Keratinocyte (primary cell): ENCODE data around the gene PTEN. TPM values are rescaled to one million over a fixed set of nuclear protein-coding genes. Genes with fewer than 3 reads are reported as not detected.

Source experiments
- DNase-seq: peaks from one replicate; pipeline ENCODE4 v3.0.0-alpha.2; 2011; ENCODE audit warnings: low read depth, missing footprints, low spot score
- FAIRE-seq: peaks from 2 replicates; lab custom pipeline; 2011; peaks lifted over from hg19 to GRCh38; lab: Jason Lieb, UNC
- H2AFZ ChIP-seq: 2 replicates; pipeline ENCODE4 v1.6.0; 2012; ENCODE audit warnings: low read length, control low read depth, inconsistent platforms; ENCODE audit not compliant: control insufficient read depth
- H3K27ac ChIP-seq: 2 replicates; pipeline ENCODE4 v1.5.1; 2011; ENCODE audit warnings: low read length; ENCODE audit not compliant: control insufficient read depth, insufficient read depth
- H3K27me3 ChIP-seq: 3 replicates; pipeline ENCODE4 v1.6.0; 2011; ENCODE audit warnings: low read length; ENCODE audit not compliant: control insufficient read depth, insufficient read depth; ENCODE audit errors: extremely low read depth
- H3K36me3 ChIP-seq, 2 experiments: 2 replicates in 1 of 2; 3 replicates in 1 of 2; pipeline ENCODE4 v1.5.1; 2011; ENCODE audit warnings: low read length in 2 of 2, mild to moderate bottlenecking in 1 of 2; ENCODE audit not compliant: control insufficient read depth in 2 of 2, insufficient read depth in 2 of 2; ENCODE audit errors: extremely low read depth in 1 of 2
- H3K4me1 ChIP-seq: 3 replicates; pipeline ENCODE4 v1.5.1; 2011; ENCODE audit warnings: low read length; ENCODE audit not compliant: control insufficient read depth, insufficient read depth; ENCODE audit errors: extremely low read depth
- H3K4me2 ChIP-seq: 3 replicates; pipeline ENCODE4 v1.6.0; 2011; ENCODE audit warnings: low read depth, low read length; ENCODE audit not compliant: control insufficient read depth, insufficient read depth; ENCODE audit errors: extremely low read depth
- H3K4me3 ChIP-seq, 3 experiments: fragments of 200-600 bp in 1 of 3; sonication (generic) in 1 of 3; 2 replicates in 2 of 3; 3 replicates in 1 of 3; pipeline ENCODE4 v1.5.1; 2011 to 2016; ENCODE audit warnings: low read length in 3 of 3, mild to moderate bottlenecking in 3 of 3, control low read depth in 2 of 3, inconsistent platforms in 1 of 3, low read depth in 1 of 3, mixed read lengths in 1 of 3, mixed run types in 1 of 3, moderate library complexity in 1 of 3; ENCODE audit not compliant: control insufficient read depth in 2 of 3, insufficient read depth in 2 of 3; ENCODE audit errors: extremely low read depth in 1 of 3
- H3K79me2 ChIP-seq: 2 replicates; pipeline ENCODE4 v1.6.0; 2012; ENCODE audit warnings: low read length; ENCODE audit not compliant: control insufficient read depth, insufficient read depth
- H3K9ac ChIP-seq: 3 replicates; pipeline ENCODE4 v1.6.0; 2011; ENCODE audit warnings: low read length; ENCODE audit not compliant: control insufficient read depth, insufficient read depth; ENCODE audit errors: extremely low read depth
- H3K9me1 ChIP-seq: 3 replicates; pipeline ENCODE4 v1.6.0; 2011; ENCODE audit warnings: low read length; ENCODE audit not compliant: control insufficient read depth, insufficient read depth; ENCODE audit errors: extremely low read depth
- H3K9me3 ChIP-seq: 2 replicates; pipeline ENCODE4 v1.5.1; 2012; ENCODE audit warnings: low read depth, low read length; ENCODE audit not compliant: control insufficient read depth
- H4K20me1 ChIP-seq: 3 replicates; pipeline ENCODE4 v1.6.0; 2011; ENCODE audit warnings: low read length; ENCODE audit not compliant: control insufficient read depth, insufficient read depth; ENCODE audit errors: extremely low read depth
- EZH2 ChIP-seq: IDR thresholded peaks from one replicate; pipeline ENCODE4 v1.6.1; 2012; ENCODE audit warnings: inconsistent platforms, mild to moderate bottlenecking, low read length, moderate library complexity
- dilution Hi-C: fragments of 300-500 bp; cut with MboI; formaldehyde crosslinking; loops from one replicate; pipeline ENCODE4 v1.7.0; 2020; ENCODE audit warnings: low sequenced_read_pairs; ENCODE audit not compliant: extremely low pct_ligation_motif_present
- polyA plus RNA-seq, 5 experiments: library from polyadenylated mRNA; depleted of rRNA in 3 of 5; stranded (reverse) in 3 of 5; stranded (forward) in 1 of 5; unstranded in 1 of 5; fragments of >200 nt; gene quantifications; 1 replicate in 1 of 5; 2 replicates in 3 of 5; 3 replicates in 1 of 5; pipeline versions ENCODE4 v1.2.1 to v1.2.3, GENCODE V29; 2011 to 2012; ENCODE audit warnings: missing spikeins in 2 of 5, low read depth in 1 of 5, low replicate concordance in 1 of 5
- TF ChIP-seq, protein P1 (sequence below), 3 experiments: IDR thresholded peaks in 1 of 3; conservative IDR thresholded peaks in 1 of 3; optimal IDR thresholded peaks in 1 of 3; 2 replicates in 2 of 3; 3 replicates in 1 of 3; pipeline versions ENCODE3 to v1.5.1; 2011; ENCODE audit warnings: low read length in 3 of 3, mild to moderate bottlenecking in 3 of 3, moderate library complexity in 2 of 3, control low read depth in 1 of 3, inconsistent platforms in 1 of 3; ENCODE audit not compliant: insufficient read depth in 2 of 3; ENCODE audit errors: extremely low read depth in 1 of 3

The PTEN gene
- polyA plus RNA-seq, 1 donor (not counting 4 experiments of a cell fraction or from before 2014, with no cell fraction given): 39.4 TPM

DNA sequence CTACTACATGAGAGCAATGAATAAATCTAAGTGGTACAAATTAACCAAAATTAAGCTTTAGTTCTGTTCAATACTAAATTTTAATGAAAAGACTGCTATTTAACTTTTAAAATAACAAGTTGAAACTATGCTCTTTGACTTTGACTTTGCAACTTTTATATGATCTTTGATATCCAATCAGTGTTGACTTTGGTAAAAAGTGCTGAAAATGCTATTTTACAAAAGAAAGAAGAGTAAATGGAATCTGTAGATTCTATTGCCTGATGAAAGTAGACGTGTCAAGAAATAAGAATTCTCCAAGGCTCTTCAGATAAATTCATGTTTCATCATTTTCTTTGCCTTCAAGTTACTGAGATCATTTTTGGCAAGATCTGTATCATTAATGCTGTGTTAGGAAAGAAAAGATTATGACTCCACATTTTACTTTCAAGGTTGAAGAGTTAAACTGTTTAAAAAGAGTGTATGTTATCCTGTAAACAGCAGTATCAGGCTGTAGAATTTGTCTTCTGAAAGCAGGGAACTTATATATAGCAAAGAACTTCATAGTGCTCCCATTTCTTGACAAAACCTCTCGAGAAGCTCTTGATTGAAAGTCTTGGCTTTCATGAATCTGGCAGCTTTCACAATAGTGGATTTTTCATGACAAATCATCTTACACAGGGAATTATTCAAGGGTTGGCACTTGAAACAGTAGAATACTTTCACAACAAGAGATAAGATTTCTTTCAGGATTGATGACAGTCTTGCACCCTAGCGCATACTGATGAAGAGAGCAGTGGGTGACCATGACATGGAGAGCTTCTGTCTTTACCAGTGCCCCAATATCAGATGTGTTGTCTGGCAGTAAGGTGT is 72.1 kb downstream of the PTEN start:
- dilution Hi-C loops: no loop called here
- Histone ChIP-seq H3K79me2 (peaks cover 5% of the 10 kb centered on the region), H3K27me3 (no peaks in the 10 kb centered on the region), H3K4me3 (no peak overlapping the region), H3K9me1 (no peaks in the 10 kb centered on the region), H3K9me3 (no peaks in the 10 kb centered on the region), H3K9ac (no peak overlapping the region), H3K36me3 (no peaks in the 10 kb centered on the region), H3K4me1 (peaks cover 19% of the 10 kb centered on the region), H4K20me1 (peaks cover 3% of the 10 kb centered on the region), H2AFZ (no peak overlapping the region), H3K4me2 (no peak overlapping the region), H3K27ac (no peak overlapping the region)
- DNase-seq (no peak), FAIRE-seq (no peak)
- no peak for TF ChIP-seq EZH2
- TF ChIP-seq, protein P1, sequence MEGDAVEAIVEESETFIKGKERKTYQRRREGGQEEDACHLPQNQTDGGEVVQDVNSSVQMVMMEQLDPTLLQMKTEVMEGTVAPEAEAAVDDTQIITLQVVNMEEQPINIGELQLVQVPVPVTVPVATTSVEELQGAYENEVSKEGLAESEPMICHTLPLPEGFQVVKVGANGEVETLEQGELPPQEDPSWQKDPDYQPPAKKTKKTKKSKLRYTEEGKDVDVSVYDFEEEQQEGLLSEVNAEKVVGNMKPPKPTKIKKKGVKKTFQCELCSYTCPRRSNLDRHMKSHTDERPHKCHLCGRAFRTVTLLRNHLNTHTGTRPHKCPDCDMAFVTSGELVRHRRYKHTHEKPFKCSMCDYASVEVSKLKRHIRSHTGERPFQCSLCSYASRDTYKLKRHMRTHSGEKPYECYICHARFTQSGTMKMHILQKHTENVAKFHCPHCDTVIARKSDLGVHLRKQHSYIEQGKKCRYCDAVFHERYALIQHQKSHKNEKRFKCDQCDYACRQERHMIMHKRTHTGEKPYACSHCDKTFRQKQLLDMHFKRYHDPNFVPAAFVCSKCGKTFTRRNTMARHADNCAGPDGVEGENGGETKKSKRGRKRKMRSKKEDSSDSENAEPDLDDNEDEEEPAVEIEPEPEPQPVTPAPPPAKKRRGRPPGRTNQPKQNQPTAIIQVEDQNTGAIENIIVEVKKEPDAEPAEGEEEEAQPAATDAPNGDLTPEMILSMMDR (optimal IDR thresholded peaks at IDR 0.05 in 1 of 3, IDR thresholded peaks at IDR 0.05 in 1 of 3, conservative IDR thresholded peaks at IDR 0.05 in 1 of 3; ENCODE audit: extremely low read depth in 1 of 3, insufficient read depth in 2 of 3, low read length in 3 of 3): no peak

DNA sequence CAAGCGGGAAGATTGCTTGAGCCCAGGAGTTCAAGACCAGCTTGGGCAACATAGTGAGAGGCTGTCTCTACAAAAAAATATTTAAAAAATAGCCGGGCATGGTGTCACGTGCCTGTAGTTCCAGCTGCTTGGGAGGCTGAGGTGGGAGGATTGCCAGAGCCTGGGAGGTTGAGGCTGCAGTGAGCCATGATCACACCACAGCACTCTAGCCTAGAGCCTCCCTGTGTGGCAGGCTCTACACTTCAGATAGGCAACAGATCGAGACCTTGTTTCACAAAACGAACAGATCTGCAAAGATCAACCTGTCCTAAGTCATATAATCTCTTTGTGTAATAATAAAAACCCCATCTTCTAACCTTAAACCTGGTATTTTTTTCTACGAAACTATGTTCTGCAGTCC is 76.8 kb downstream of the PTEN start:
- H3K27ac ChIP-seq: no peak overlapping the region
- no peaks in the 10 kb centered on the region for H3K27me3 ChIP-seq
- H3K36me3 ChIP-seq: peaks cover 0 to 1% of the 10 kb centered on the region in 2 experiments
- H2AFZ ChIP-seq: no peak overlapping the region
- H3K4me1 ChIP-seq: no peaks in the 10 kb centered on the region
- no peaks in the 10 kb centered on the region for H3K9me3 ChIP-seq
- dilution Hi-C loops: no loop called here
- H3K9ac ChIP-seq: no peak overlapping the region
- no peaks in the 10 kb centered on the region for H3K9me1 ChIP-seq
- H3K4me3 ChIP-seq: no peak overlapping the region
- DNase-seq: no peak
- H3K4me2 ChIP-seq: no peak overlapping the region
- FAIRE-seq: no peak
- no peaks in the 10 kb centered on the region for H4K20me1 ChIP-seq
- peaks cover 2% of the 10 kb centered on the region for H3K79me2 ChIP-seq
- TF ChIP-seq, protein P1 (optimal IDR thresholded peaks at IDR 0.05 in 1 of 3, IDR thresholded peaks at IDR 0.05 in 1 of 3, conservative IDR thresholded peaks at IDR 0.05 in 1 of 3; ENCODE audit: extremely low read depth in 1 of 3, insufficient read depth in 2 of 3, low read length in 3 of 3): no peak
- no peak for TF ChIP-seq EZH2
